H1 (cell line): ENCODE data around the gene THUMPD2. TPM values are rescaled to one million over a fixed set of nuclear protein-coding genes. Genes with fewer than 3 reads are reported as not detected.

Source experiments
- CTCF ChIA-PET: fragments of 300-600 bp; sonication (Branson Sonifier 250); formaldehyde crosslinking; loops from one replicate; lab custom pipeline; 2021; ENCODE audit not compliant: partially characterized antibody; lab: Charles Lee
- POLR2A ChIA-PET: fragments of 300-600 bp; sonication (Branson Sonifier 250); formaldehyde crosslinking; loops from one replicate; lab custom pipeline; 2021; ENCODE audit warnings: inconsistent platforms; ENCODE audit not compliant: partially characterized antibody; lab: Charles Lee
- DNase-seq, 2 experiments: peaks; one replicate each; pipeline versions ENCODE4 v3.0.0 to v3.0.0-alpha.2; 2010 to 2022; ENCODE audit warnings: low spot score in 2 of 2, low read depth in 1 of 2, mixed read lengths in 1 of 2
- FAIRE-seq: peaks from 2 replicates; lab custom pipeline; 2011; peaks lifted over from hg19 to GRCh38; lab: Jason Lieb, UNC
- H2AFZ ChIP-seq: 2 replicates; pipeline ENCODE4 v1.8.1; 2012; ENCODE audit warnings: low read length, inconsistent platforms
- H2AK5ac ChIP-seq: 2 replicates; pipeline ENCODE4 v1.6.1; 2013; ENCODE audit warnings: low read depth, low read length
- H2BK120ac ChIP-seq: replicated peaks from 2 replicates; pipeline ENCODE3; 2013; ENCODE audit warnings: low read depth, low read length, inconsistent platforms
- H2BK12ac ChIP-seq: 2 replicates; pipeline ENCODE4 v1.6.1; 2013; ENCODE audit warnings: low read depth, low read length
- H2BK15ac ChIP-seq: 2 replicates; pipeline ENCODE4 v1.6.1; 2013; ENCODE audit warnings: low read length
- H2BK20ac ChIP-seq: 2 replicates; pipeline ENCODE4 v1.6.1; 2013; ENCODE audit warnings: low read length
- H2BK5ac ChIP-seq: 2 replicates; pipeline ENCODE4 v1.6.1; 2013; ENCODE audit warnings: low read depth, low read length
- H3K14ac ChIP-seq: 2 replicates; pipeline ENCODE4 v1.6.1; 2013; ENCODE audit warnings: inconsistent platforms; ENCODE audit not compliant: insufficient read length
- H3K18ac ChIP-seq: 2 replicates; pipeline ENCODE4 v1.6.1; 2013; ENCODE audit warnings: low read length; ENCODE audit errors: extremely low read depth
- H3K23ac ChIP-seq: 2 replicates; pipeline ENCODE4 v1.6.1; 2013; ENCODE audit warnings: inconsistent platforms; ENCODE audit not compliant: insufficient read length
- H3K23me2 ChIP-seq: 2 replicates; pipeline ENCODE4 v1.6.1; 2013; ENCODE audit warnings: low read depth, low read length
- H3K27ac ChIP-seq: 2 replicates; pipeline ENCODE4 v1.6.1; 2011; ENCODE audit warnings: low read depth, low read length, inconsistent platforms
- H3K27me3 ChIP-seq, 4 experiments: replicated peaks in 1 of 4; 1 replicate in 1 of 4; 2 replicates in 3 of 4; pipeline versions ENCODE4 v1.6.1 to v1.8.1; 2011 to 2013; ENCODE audit warnings: low read length in 3 of 4, mild to moderate bottlenecking in 3 of 4, inconsistent platforms in 2 of 4, mixed read lengths in 2 of 4, moderate library complexity in 1 of 4; ENCODE audit not compliant: control insufficient read depth in 3 of 4, insufficient read depth in 3 of 4; ENCODE audit errors: extremely low read depth in 1 of 4
- H3K36me3 ChIP-seq, 4 experiments: 2 replicates each; pipeline versions ENCODE4 v1.6.1 to v1.8.1; 2011 to 2013; ENCODE audit warnings: mild to moderate bottlenecking in 4 of 4, low read length in 3 of 4, moderate library complexity in 2 of 4, control low read depth in 1 of 4, inconsistent platforms in 1 of 4; ENCODE audit not compliant: insufficient read depth in 4 of 4, control insufficient read depth in 2 of 4
- H3K4ac ChIP-seq: replicated peaks from 2 replicates; pipeline ENCODE3; 2013; ENCODE audit warnings: low read length, low read depth, mixed read lengths, inconsistent platforms; ENCODE audit not compliant: insufficient read length
- H3K4me1 ChIP-seq, 4 experiments: replicated peaks in 1 of 4; 1 replicate in 1 of 4; 2 replicates in 3 of 4; pipeline versions ENCODE4 v1.6.1 to v1.8.1; 2011 to 2013; ENCODE audit warnings: low read length in 3 of 4, inconsistent platforms in 2 of 4, mixed read lengths in 1 of 4; ENCODE audit not compliant: insufficient read depth in 4 of 4, control insufficient read depth in 3 of 4
- H3K4me2 ChIP-seq, 2 experiments: 2 replicates each; pipeline versions ENCODE4 v1.6.1 to v1.8.1; 2011 to 2013; ENCODE audit warnings: low read depth in 2 of 2, low read length in 2 of 2, control low read depth in 1 of 2, inconsistent platforms in 1 of 2, mild to moderate bottlenecking in 1 of 2; ENCODE audit not compliant: insufficient read depth in 1 of 2
- H3K4me3 ChIP-seq, 4 experiments: fragments of 200-600, 300-600 bp in 1 of 4; sonication (generic), shearing (Covaris generic), sonication (Bioruptor Twin) in 1 of 4; 2 replicates each; pipeline versions ENCODE4 v1.5.1 to v1.8.1; 2011 to 2016; ENCODE audit warnings: low read length in 4 of 4, low read depth in 3 of 4, control low read depth in 2 of 4, inconsistent platforms in 2 of 4, mild to moderate bottlenecking in 2 of 4, mixed read lengths in 1 of 4, moderate library complexity in 1 of 4; ENCODE audit not compliant: insufficient read depth in 2 of 4; ENCODE audit errors: extremely low read depth in 1 of 4
- H3K56ac ChIP-seq: replicated peaks from 2 replicates; pipeline ENCODE3; 2013; ENCODE audit warnings: low read depth, mild to moderate bottlenecking, mixed read lengths, low read length, inconsistent platforms; ENCODE audit not compliant: insufficient read length
- H3K79me1 ChIP-seq: 2 replicates; pipeline ENCODE4 v1.6.1; 2013; ENCODE audit warnings: low read depth, low read length, control low read depth
- H3K79me2 ChIP-seq, 2 experiments: 2 replicates each; pipeline versions ENCODE4 v1.6.1 to v1.8.1; 2012 to 2013; ENCODE audit warnings: low read length in 2 of 2, mild to moderate bottlenecking in 2 of 2, inconsistent platforms in 1 of 2; ENCODE audit not compliant: insufficient read depth in 2 of 2, control insufficient read depth in 1 of 2
- H3K9ac ChIP-seq, 4 experiments: replicated peaks in 1 of 4; 1 replicate in 1 of 4; 2 replicates in 3 of 4; pipeline versions ENCODE4 v1.6.1 to v1.8.1; 2011 to 2013; ENCODE audit warnings: low read depth in 3 of 4, low read length in 3 of 4, control low read depth in 2 of 4, mild to moderate bottlenecking in 2 of 4, moderate library complexity in 2 of 4, inconsistent platforms in 1 of 4; ENCODE audit errors: extremely low read depth in 1 of 4
- H3K9me3 ChIP-seq, 2 experiments: 2 replicates each; pipeline versions ENCODE4 v1.6.1 to v1.8.1; 2012 to 2013; ENCODE audit warnings: mild to moderate bottlenecking in 2 of 2, moderate library complexity in 2 of 2, control low read depth in 1 of 2, inconsistent platforms in 1 of 2, low read depth in 1 of 2, low read length in 1 of 2, mixed read lengths in 1 of 2; ENCODE audit not compliant: insufficient read depth in 2 of 2
- H4K20me1 ChIP-seq, 2 experiments: replicated peaks in 1 of 2; 2 replicates each; pipeline versions ENCODE3 to v1.8.1; 2011 to 2013; ENCODE audit warnings: inconsistent platforms in 2 of 2, low read length in 2 of 2, mild to moderate bottlenecking in 1 of 2; ENCODE audit not compliant: insufficient read depth in 2 of 2, control insufficient read depth in 1 of 2
- H4K5ac ChIP-seq: 2 replicates; pipeline ENCODE4 v1.6.1; 2013; ENCODE audit warnings: low read length, low read depth, mixed read lengths, inconsistent platforms; ENCODE audit not compliant: insufficient read length
- H4K8ac ChIP-seq: 2 replicates; pipeline ENCODE4 v1.8.0; 2013; ENCODE audit warnings: mild to moderate bottlenecking, moderate library complexity, low read length, inconsistent platforms; ENCODE audit not compliant: insufficient read depth; ENCODE audit errors: extremely low read depth
- H4K91ac ChIP-seq: replicated peaks from 2 replicates; pipeline ENCODE3; 2013; ENCODE audit warnings: low read length, mixed read lengths, inconsistent platforms; ENCODE audit not compliant: insufficient read length
- CEBPB ChIP-seq: IDR thresholded peaks from 2 replicates; pipeline ENCODE4 v1.6.1; 2012; ENCODE audit warnings: low read depth, low read length
- E2F6 ChIP-seq: IDR thresholded peaks from 2 replicates; pipeline ENCODE4 v1.6.1; 2012; ENCODE audit warnings: inconsistent platforms
- JUN ChIP-seq: IDR thresholded peaks from 2 replicates; pipeline ENCODE4 v1.6.1; 2011; ENCODE audit warnings: low read depth, mild to moderate bottlenecking, improper control_type of control experiment, low read length
- KDM4A ChIP-seq: IDR thresholded peaks from one replicate; pipeline ENCODE4 v1.7.1; 2012; ENCODE audit warnings: low read depth, mild to moderate bottlenecking, moderate library complexity, low read length, inconsistent platforms; ENCODE audit not compliant: severe bottlenecking
- MAFK ChIP-seq: IDR thresholded peaks from 2 replicates; pipeline ENCODE4 v1.6.1; 2012; ENCODE audit warnings: low read depth, mild to moderate bottlenecking, improper control_type of control experiment, low read length
- RAD21 ChIP-seq, 2 experiments: IDR thresholded peaks in 1 of 2; conservative IDR thresholded peaks in 1 of 2; 2 replicates each; pipeline ENCODE4 v1.6.1; 2011; ENCODE audit warnings: low read depth in 2 of 2, low read length in 2 of 2, improper control_type of control experiment in 1 of 2, inconsistent platforms in 1 of 2, mild to moderate bottlenecking in 1 of 2, moderate library complexity in 1 of 2
- SP2 ChIP-seq: IDR thresholded peaks from 2 replicates; pipeline ENCODE4 v1.6.1; 2012; ENCODE audit warnings: mild to moderate bottlenecking, low read length, inconsistent platforms
- TBP ChIP-seq: IDR thresholded peaks from 2 replicates; pipeline ENCODE4 v1.6.1; 2011; ENCODE audit warnings: low read depth, low read length, improper control_type of control experiment
- TEAD4 ChIP-seq: IDR thresholded peaks from 2 replicates; pipeline ENCODE4 v1.6.1; 2012; ENCODE audit warnings: low read depth, low read length, inconsistent platforms, mixed read lengths
- YY1 ChIP-seq: IDR thresholded peaks from 2 replicates; pipeline ENCODE4 v1.6.1; 2011; ENCODE audit warnings: low read depth, mild to moderate bottlenecking, low read length
- WGBS, 2 experiments: shearing (Covaris generic) in 1 of 2; methylation state at CpG; one replicate each; pipeline versions ENCODE4 v1.1.6 to v1.1.7; 2013 to 2015; ENCODE audit warnings: low lambda C conversion rate in 2 of 2, mixed read lengths in 2 of 2, inconsistent platforms in 1 of 2, low coverage in 1 of 2, missing lambda C conversion rate in 1 of 2; ENCODE audit not compliant: insufficient replicate concordance in 2 of 2, insufficient coverage in 1 of 2, insufficient read length in 1 of 2; ENCODE audit errors: extremely low coverage in 1 of 2, missing lambda C conversion rate in 1 of 2; 5-methylcytosine and 5-hydroxymethylcytosine counted together
- polyA plus RNA-seq, 7 experiments: library from polyadenylated mRNA; depleted of rRNA in 3 of 7; stranded (reverse) in 5 of 7; unstranded in 2 of 7; fragments of >200 nt in 5 of 7; fragments of 200-250 nt in 2 of 7; gene quantifications; 1 replicate in 5 of 7; 2 replicates in 1 of 7; 4 replicates in 1 of 7; pipeline versions ENCODE4 v1.2.1 to v1.2.3, GENCODE V29; 2011 to 2013; ENCODE audit warnings: missing spikeins in 2 of 7, mixed read lengths in 2 of 7
- total RNA-seq: library from RNA; stranded (reverse); fragmentation: NEBNext Ultra II Directional; extraction: Animal tissue kit (Norgen Biotek cat#: 25700); gene quantifications from 2 replicates; pipeline ENCODE4 v1.2.1, GENCODE V29; 2021

THUMPD2 gene
- total and polyA plus RNA-seq, 2 of the 8 experiments (the other 6 are each of a cell fraction or from before 2014, with no cell fraction given) = 8.6 to 17.0 TPM

- no peak overlapping the region for H2BK15ac ChIP-seq
- H2BK120ac ChIP-seq = no peak overlapping the region
- H2AK5ac ChIP-seq = no peak overlapping the region
- no peak overlapping the region for H3K14ac ChIP-seq
- H2BK5ac ChIP-seq = no peak overlapping the region
- H2AFZ ChIP-seq = no peak overlapping the region
- FAIRE-seq (no peak), DNase-seq (no peak)
- H4K5ac ChIP-seq = no peak overlapping the region
- H4K20me1 ChIP-seq = no peaks in the 10 kb centered on the region
- ChIA-PET CTCF (interaction anchor here (0.6 to 3.7 kb wide), 3 partner anchors 27 to 338 kb away, joined by 3 to 17 read pairs (median 8); no protein-coding TSS in a partner anchor), POLR2A (interaction anchor here (0.6 kb wide), 1 partner anchor 15 kb away, joined by 3 read pairs; no protein-coding TSS in a partner anchor)
- H3K23me2 ChIP-seq = no peaks in the 10 kb centered on the region
- no peak overlapping the region for H2BK12ac ChIP-seq
- no peak overlapping the region for H3K4me3 ChIP-seq
- H3K4me2 ChIP-seq = no peak overlapping the region
- no peaks in the 10 kb centered on the region for H3K79me2 ChIP-seq
- 88% methylated on average over 3 of the region's 3 CpGs; no CpG with 5 or more reads in 1 of the 2 experiments for WGBS, 2 experiments
- no peak overlapping the region for H3K27ac ChIP-seq
- no peak overlapping the region for H3K56ac ChIP-seq
- H3K4me1 ChIP-seq = no peaks in the 10 kb centered on the region
- no peak overlapping the region for H3K23ac ChIP-seq
- no peak overlapping the region for H2BK20ac ChIP-seq
- peaks cover 6 to 9% of the 10 kb centered on the region in 2 experiments; a peak in 3 of 4 replicates for H3K9me3 ChIP-seq
- H3K27me3 ChIP-seq = no peaks in the 10 kb centered on the region
- H4K8ac ChIP-seq = no peak overlapping the region
- H3K18ac ChIP-seq = no peak overlapping the region
- peaks cover 0 to 2% (median 0%) of the 10 kb centered on the region in 4 experiments; a peak in 1 of 8 replicates for H3K36me3 ChIP-seq
- H3K4ac ChIP-seq = no peak overlapping the region
- H3K9ac ChIP-seq = no peak overlapping the region
- H4K91ac ChIP-seq = no peak overlapping the region
- no peaks in the 10 kb centered on the region for H3K79me1 ChIP-seq
- TF ChIP-seq KDM4A (no peak), YY1 (no peak), JUN (no peak), TEAD4 (no peak), E2F6 (no peak), RAD21 (IDR thresholded peaks at IDR 0.05 in 1 of 2, conservative IDR thresholded peaks at IDR 0.05 in 1 of 2; ENCODE audit: low read depth in 2 of 2, low read length in 2 of 2) (no peak), MAFK (no peak), TBP (no peak), SP2 (no peak), CEBPB (no peak)
These were observed 75.7 kb downstream of the THUMPD2 start for GRCh38 chr2:39703181-39703872.
